Osteocyte (in vitro differentiated cells): ENCODE measurements around the gene RASD2. TPM values are rescaled to one million over a fixed set of nuclear protein-coding genes. Genes with fewer than 3 reads are reported as not detected.
"Not testable (repeated sequence)": the region's sequence is repeated elsewhere in the genome, so short reads cannot be mapped to it uniquely, and the experiment has no call there.

Experiments used
- DNase-seq: peaks from one replicate; pipeline ENCODE4 v3.0.0; 2021; ENCODE audit warnings: mixed read lengths; ENCODE audit not compliant: unreplicated experiment; ENCODE audit errors: extremely low spot score
- H3K27ac Mint-ChIP-seq: one replicate; pipeline ENCODE4 v1.8.0; 2021; ENCODE audit warnings: mild to moderate bottlenecking, mixed read lengths; ENCODE audit not compliant: unreplicated experiment
- H3K27me3 Mint-ChIP-seq: one replicate; pipeline ENCODE4 v1.8.0; 2021; ENCODE audit warnings: mixed read lengths; ENCODE audit not compliant: unreplicated experiment
- H3K36me3 Mint-ChIP-seq: one replicate; pipeline ENCODE4 v1.8.0; 2021; ENCODE audit warnings: mixed read lengths; ENCODE audit not compliant: unreplicated experiment
- H3K4me1 Mint-ChIP-seq: one replicate; pipeline ENCODE4 v1.8.0; 2021; ENCODE audit warnings: mixed read lengths; ENCODE audit not compliant: unreplicated experiment
- H3K4me3 Mint-ChIP-seq: one replicate; pipeline ENCODE4 v1.8.0; 2021; ENCODE audit warnings: mild to moderate bottlenecking, moderate library complexity, mixed read lengths; ENCODE audit not compliant: unreplicated experiment
- H3K9me3 Mint-ChIP-seq: one replicate; pipeline ENCODE4 v1.8.0; 2021; ENCODE audit warnings: mixed read lengths; ENCODE audit not compliant: unreplicated experiment
- CTCF ChIP-seq: fragments of 200-600 bp; sonication (generic); IDR thresholded peaks from 2 replicates; pipeline ENCODE4 v1.5.0; 2021; ENCODE audit warnings: antibody characterized with exemption, mild to moderate bottlenecking, moderate library complexity
- total RNA-seq: library from RNA; stranded (reverse); gene quantifications from 2 replicates; pipeline ENCODE4 v1.2.1, GENCODE V29; 2021

RASD2 gene
- total RNA-seq, 1 donor from 2014 or later = not detected

- Mint-ChIP-seq H3K36me3 (no peaks in the 10 kb centered on the region), H3K27me3 (peaks cover 50% of the 10 kb centered on the region), H3K9me3 (no peaks in the 10 kb centered on the region), H3K4me1 (no peaks in the 10 kb centered on the region), H3K27ac (no peak overlapping the region), H3K4me3 (no peak overlapping the region)
- no peak for TF ChIP-seq CTCF
- DNase-seq = no peak
Measured at GRCh38 chr22:35496768-35497312, 43.8 kb upstream of the RASD2 start.

GRCh38 chr22:35498026-35498800 is 42.4 kb upstream of the RASD2 start:
- no peaks in the 10 kb centered on the region for H3K9me3 Mint-ChIP-seq
- H3K4me1 Mint-ChIP-seq = no peaks in the 10 kb centered on the region
- no peak overlapping the region for H3K27ac Mint-ChIP-seq
- peaks cover 52% of the 10 kb centered on the region for H3K27me3 Mint-ChIP-seq
- DNase-seq = no peak
- no peaks in the 10 kb centered on the region for H3K36me3 Mint-ChIP-seq
- no peak for TF ChIP-seq CTCF
- H3K4me3 Mint-ChIP-seq = no peak overlapping the region

- H3K36me3 Mint-ChIP-seq = no peaks in the 10 kb centered on the region
- DNase-seq = no peak
- no peak overlapping the region for H3K4me3 Mint-ChIP-seq
- no peak overlapping the region for H3K27ac Mint-ChIP-seq
- no peaks in the 10 kb centered on the region for H3K9me3 Mint-ChIP-seq
- H3K27me3 Mint-ChIP-seq = peaks cover 27% of the 10 kb centered on the region
- no peaks in the 10 kb centered on the region for H3K4me1 Mint-ChIP-seq
- TF ChIP-seq CTCF = no peak
Measured at GRCh38 chr22:35502836-35503235, 37.8 kb upstream of the RASD2 start.

- Mint-ChIP-seq H3K9me3 (no peaks in the 10 kb centered on the region), H3K36me3 (no peaks in the 10 kb centered on the region), H3K4me1 (no peaks in the 10 kb centered on the region), H3K4me3 (no peak overlapping the region), H3K27me3 (peaks cover 11% of the 10 kb centered on the region), H3K27ac (no peak overlapping the region)
- no peak for TF ChIP-seq CTCF
- no peak for DNase-seq
Measured at GRCh38 chr22:35505399-35506258, 35.0 kb upstream of the RASD2 start.

- H3K4me3 Mint-ChIP-seq = no peak overlapping the region
- DNase-seq = no peak
- no peaks in the 10 kb centered on the region for H3K4me1 Mint-ChIP-seq
- H3K36me3 Mint-ChIP-seq = no peaks in the 10 kb centered on the region
- H3K27me3 Mint-ChIP-seq = peaks cover 11% of the 10 kb centered on the region
- TF ChIP-seq CTCF = no peak
- no peak overlapping the region for H3K27ac Mint-ChIP-seq
- no peaks in the 10 kb centered on the region for H3K9me3 Mint-ChIP-seq
Measured at GRCh38 chr22:35506259-35506570, 34.4 kb upstream of the RASD2 start.

- H3K27ac Mint-ChIP-seq, H3K4me1 Mint-ChIP-seq, H3K27me3 Mint-ChIP-seq, DNase-seq, H3K9me3 Mint-ChIP-seq, H3K4me3 Mint-ChIP-seq, H3K36me3 Mint-ChIP-seq: not testable (repeated sequence)
Measured at GRCh38 chr22:35507851-35508250, 32.8 kb upstream of the RASD2 start.
